CD4-positive, alpha-beta T cell treated with Interleukin-15 for 4 hours (primary cell): ENCODE results near the gene GRM4.

Source experiments
- DNase-seq: peaks from one replicate; pipeline ENCODE4 v3.0.0-alpha.2; 2020; ENCODE audit warnings: low spot score

Gene GRM4

DNA sequence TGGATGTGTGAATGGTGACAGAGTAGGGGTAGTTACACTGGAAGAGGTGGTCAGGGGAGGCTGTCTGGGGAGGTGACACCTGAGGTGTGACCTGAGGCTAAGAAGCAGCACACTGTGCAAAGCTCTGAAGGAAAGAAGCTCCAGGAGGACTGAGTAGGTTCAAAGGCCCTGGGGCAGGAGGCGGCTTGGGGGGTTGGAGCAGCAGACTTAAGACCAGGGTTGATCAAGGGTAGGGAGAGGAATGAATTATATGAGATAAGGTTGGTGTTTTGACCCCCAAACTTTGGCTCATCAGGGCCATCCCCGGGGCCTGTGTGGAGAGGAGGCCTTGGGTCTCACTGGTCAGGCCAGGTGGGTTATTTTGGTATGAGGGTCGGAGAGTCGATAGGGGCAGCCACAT lies 166.1 kb downstream of the GRM4 start:
- no peak for DNase-seq

DNA sequence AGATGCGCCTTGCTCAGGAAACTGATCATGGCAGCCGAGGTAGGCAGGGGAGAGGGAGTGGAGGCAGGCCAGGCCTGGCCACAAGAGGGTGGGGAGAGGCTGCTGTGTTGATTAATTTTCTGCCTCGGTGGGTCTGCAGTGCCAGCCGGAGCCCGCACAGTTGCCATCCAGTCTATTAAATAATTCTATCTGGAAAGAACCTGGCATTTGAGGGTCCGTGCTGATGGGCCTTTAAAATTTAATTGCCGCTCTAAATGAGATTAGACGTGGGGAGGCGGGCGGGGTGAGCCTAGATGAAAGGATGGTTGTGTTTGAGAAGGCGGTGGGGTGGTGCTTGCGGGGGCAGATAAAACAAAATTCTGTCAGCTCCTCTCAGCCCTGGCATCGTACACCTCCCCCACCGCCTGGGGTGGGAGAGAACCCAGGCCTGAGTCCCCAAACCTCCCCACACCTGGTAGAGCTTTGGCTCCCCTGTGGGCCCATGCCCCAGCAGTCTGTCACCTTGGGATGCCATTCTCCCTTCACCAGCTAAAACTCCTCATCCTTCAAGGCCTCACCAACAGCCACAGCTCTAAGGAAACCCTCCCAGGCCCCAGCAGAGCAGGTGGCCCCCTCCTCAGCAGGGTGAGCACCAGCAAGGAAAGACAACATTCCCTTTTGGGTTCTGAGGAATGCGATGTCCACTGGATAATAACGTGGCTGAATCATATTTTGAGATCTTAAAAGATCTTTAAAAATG lies 167.3 kb downstream of the GRM4 start:
- no peak for DNase-seq

DNA sequence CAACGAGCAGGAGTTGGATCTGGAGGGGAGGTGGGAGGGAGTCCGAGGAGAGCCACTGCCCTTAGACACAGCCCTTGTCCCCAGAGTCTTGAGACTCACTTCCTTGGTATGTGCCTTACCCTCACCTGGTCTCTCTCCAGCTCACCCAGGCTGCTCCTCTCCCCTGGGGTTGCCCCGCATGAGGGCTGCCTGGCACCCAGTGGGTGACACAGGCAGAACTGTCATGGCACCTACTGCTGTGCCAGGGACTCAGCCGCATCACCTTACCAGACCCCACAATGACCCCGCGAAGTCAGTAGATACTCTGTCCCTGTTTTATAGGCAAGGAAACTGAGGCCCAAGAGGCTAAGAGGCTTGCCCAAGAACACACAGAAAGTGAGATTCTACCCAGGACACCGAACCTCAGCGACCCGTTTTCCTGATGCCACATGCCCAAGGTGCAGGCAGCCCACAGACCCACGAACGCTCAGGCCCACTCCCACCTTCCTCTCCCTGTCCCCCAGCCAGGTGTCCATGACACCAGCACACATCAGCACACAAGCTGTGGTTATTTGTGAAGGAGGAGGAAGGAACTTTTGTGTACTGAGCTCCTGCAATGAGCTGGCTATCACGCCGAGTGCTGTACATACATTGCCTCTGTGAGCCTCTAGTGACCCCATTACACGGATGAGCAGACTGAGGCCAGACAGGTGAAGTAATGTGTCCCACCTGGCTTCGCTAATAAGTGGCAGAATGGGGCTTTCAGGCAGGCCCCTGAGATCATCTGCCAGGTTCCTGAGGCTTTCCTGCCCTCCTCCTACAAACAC lies 168.1 kb downstream of the GRM4 start:
- DNase-seq = no peak

DNA sequence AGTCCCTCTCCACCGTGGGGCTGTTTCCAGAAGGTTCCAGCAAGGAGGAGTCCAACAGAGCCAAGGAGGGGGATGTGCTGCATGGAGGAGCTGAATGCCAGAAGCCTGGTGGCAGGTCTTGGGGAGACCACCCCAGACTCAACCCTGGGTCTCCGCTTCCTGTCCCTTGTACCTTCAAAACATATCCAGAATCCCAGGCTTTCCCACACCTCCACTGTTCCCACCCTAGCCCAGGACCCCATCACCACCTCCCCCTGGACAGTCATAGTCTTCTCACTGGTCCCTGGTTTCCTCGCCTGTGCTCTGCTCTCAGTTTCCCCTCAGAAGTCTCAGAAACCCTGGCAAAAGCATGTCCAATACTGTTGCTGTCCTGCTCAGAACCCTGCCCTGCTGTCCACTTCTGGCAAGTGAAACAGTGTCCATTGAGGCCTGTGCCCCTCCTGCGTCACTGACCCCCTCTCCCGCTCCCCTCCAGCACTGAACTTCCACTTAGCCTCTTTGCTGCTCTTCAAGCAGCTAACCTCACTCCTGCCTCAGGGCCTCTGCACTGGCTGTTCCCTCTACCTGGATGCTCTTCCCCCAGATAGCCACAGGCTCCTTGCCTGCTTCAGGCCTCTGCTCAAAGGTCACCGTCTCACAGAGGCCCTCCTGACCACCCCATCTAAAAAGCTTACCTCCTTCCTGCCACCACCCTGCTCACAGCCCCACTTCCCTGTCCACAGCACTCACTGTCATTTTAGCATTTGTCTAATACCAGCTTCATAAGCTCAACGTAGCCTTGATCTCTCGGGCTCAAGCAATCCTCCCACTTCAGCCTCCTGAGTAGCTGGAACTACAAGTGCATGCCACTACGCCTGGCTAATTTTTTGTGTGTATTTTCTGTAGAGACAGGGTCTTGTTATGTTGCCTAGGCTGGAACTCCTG lies 169.2 kb downstream of the GRM4 start:
- no peak for DNase-seq

DNA sequence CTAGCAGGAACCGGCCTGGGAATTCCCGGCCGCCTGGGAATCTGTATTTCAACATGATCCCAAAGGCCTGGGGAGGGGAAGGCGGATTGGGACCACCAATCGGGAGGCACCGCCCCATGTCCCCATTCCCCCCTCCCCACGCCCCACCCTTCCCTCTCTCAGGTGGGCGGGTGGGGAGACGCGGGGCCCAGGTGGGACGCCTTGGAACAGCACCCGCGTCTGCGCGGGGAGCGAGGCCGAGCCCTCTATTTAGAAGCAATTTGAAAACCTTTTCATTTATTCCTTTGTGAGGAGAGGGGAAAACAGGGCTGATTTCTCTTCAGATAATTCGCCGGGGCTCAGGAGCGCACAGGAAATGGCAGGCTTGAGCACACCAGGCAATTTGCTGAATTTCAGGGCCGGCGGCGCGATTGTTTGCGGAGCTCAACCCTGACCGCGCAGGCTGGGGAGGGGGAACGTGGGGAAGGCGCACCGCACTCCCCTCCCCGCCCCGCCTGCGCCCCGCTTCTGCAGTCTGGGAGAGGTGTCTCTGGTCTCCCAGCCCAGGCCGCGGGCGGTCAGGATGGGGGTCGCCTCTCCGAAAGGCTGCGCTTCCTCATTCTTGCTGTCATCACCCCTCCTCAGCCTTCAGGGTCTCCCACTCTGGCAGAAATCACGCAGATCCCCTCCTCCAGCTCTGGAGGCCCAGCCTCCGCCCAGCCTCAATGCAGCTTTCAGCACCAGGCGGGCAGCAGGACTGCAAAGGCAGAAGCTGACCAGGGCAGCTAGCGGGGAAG lies 170.0 kb downstream of the GRM4 start:
- DNase-seq = no peak

GRCh38 chr6:33974471-33974870 lies 171.4 kb downstream of the GRM4 start:
- no peak for DNase-seq

DNA sequence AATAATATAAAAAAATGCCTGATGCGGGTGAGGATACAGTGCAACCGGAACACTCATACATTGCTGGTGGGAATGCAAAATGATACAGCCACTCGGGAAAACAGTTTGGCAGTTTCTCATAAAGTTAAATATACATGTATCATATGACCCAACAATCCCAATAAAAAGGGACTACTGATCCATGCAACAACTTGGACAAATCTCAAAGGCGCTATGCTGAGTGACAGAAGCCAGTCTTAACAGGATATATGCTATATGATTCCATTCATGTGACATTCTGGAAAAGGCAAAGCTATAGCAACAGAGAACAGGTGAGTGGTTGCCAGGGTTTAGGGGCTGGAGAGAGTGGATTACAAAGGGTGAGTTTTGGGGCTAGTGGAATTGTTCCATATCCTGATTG lies 171.9 kb downstream of the GRM4 start:
- no peak for DNase-seq

GRCh38 chr6:33971580-33971979 lies 174.3 kb downstream of the GRM4 start:
- no peak for DNase-seq
